Vagina (tissue), 2 donors: ENCODE results near the gene ART3. TPM values are rescaled to one million over a fixed set of nuclear protein-coding genes. Genes with fewer than 3 reads are reported as not detected.
"Not testable (repeated sequence)": the region's sequence is repeated elsewhere in the genome, so short reads cannot be mapped to it uniquely, and the experiment has no call there.

Source experiments
- DNase-seq, 2 donors: peaks; one replicate each; pipeline ENCODE4 v3.0.0-alpha.2; 2017; ENCODE audit errors: extremely low spot score in 2 of 2
- H3K27ac ChIP-seq: fragments of 200-600 bp; sonication (generic); one replicate; pipeline ENCODE4 v1.5.1; 2019
- H3K27me3 ChIP-seq: fragments of 200-600 bp; sonication (generic); one replicate; pipeline ENCODE4 v1.5.1; 2019
- H3K36me3 ChIP-seq, 2 donors: fragments of 200-600 bp; sonication (generic); one replicate each; pipeline ENCODE4 v1.5.1; 2017 to 2019
- H3K4me1 ChIP-seq: fragments of 200-600 bp; sonication (generic); one replicate; pipeline ENCODE4 v1.5.1; 2019
- H3K4me3 ChIP-seq, 2 donors: fragments of 200-600 bp; sonication (generic); 1 replicate in 1 of 2; 2 replicates in 1 of 2; pipeline ENCODE4 v1.5.1; 2016 to 2019
- H3K9me3 ChIP-seq: fragments of 200-600 bp; sonication (generic); one replicate; pipeline ENCODE4 v1.5.1; 2019
- CTCF ChIP-seq, 3 experiments: fragments of 450-650 bp in 2 of 3; fragments of 200-600 bp in 1 of 3; sonication (generic) in 1 of 3; IDR thresholded peaks; one replicate each; pipeline ENCODE4 v1.5.1; 2017 to 2019; ENCODE audit warnings: antibody characterized with exemption in 3 of 3, mild to moderate bottlenecking in 2 of 3, moderate library complexity in 2 of 3
- POLR2A ChIP-seq, 2 donors: fragments of 450-650 bp; IDR thresholded peaks; one replicate each; pipeline ENCODE4 v1.6.1; 2017; ENCODE audit warnings: antibody characterized with exemption in 2 of 2, mild to moderate bottlenecking in 2 of 2, moderate library complexity in 2 of 2
- POLR2AphosphoS5 ChIP-seq, 2 donors: sonication (generic); formaldehyde crosslinking; IDR thresholded peaks; one replicate each; pipeline ENCODE4 v1.9.0; 2017; ENCODE audit warnings: antibody characterized with exemption in 2 of 2, mild to moderate bottlenecking in 2 of 2, low read depth in 1 of 2; ENCODE audit not compliant: insufficient read depth in 1 of 2
- intact Hi-C: fragments of 100-400 bp; cut with DNase I; formaldehyde crosslinking; loops from one replicate; pipeline ENCODE4 v1.15.1; 2023
- total RNA-seq: library from RNA; depleted of rRNA; stranded (reverse); fragments of >200 nt; gene quantifications from one replicate; pipeline ENCODE4 v1.2.3, GENCODE V29; 2016

Gene ART3
- total RNA-seq, 1 donor from 2014 or later, result 0.74 TPM

DNA sequence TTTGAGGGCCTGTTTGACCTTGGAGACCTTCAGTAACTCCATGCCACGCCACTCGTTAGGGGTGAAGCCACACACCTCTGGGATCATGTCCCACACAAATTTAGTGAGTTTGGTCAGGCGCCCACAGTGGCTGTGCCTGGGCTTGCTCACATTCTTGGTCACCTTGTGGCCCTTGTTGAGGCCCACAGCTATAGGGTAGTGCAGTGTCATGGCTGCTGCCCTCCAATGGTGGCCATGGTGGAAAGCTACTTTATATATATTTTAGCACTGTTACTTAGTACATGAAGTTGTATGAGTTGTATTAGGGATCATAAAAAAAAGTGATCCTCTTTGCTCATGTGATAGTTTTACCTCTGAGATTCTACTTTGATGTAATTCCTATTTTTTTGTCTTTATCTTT, 37.7 kb upstream of the ART3 start:
- H3K27me3 ChIP-seq, result no peaks in the 10 kb centered on the region
- H3K4me1 ChIP-seq, result no peaks in the 10 kb centered on the region
- H3K27ac ChIP-seq, result no peak overlapping the region
- no peak for DNase-seq
- TF ChIP-seq CTCF (IDR thresholded peaks at IDR 0.05) (no peak), POLR2A (IDR thresholded peaks at IDR 0.05) (no peak), POLR2AphosphoS5 (IDR thresholded peaks at IDR 0.05; ENCODE audit: insufficient read depth in 1 of 2, low read depth in 1 of 2) (no peak)
- intact Hi-C loops, result no loop called here
- H3K9me3 ChIP-seq, result no peaks in the 10 kb centered on the region
- H3K36me3 ChIP-seq, result no peaks in the 10 kb centered on the region
- H3K4me3 ChIP-seq, result no peak overlapping the region

- H3K4me3 ChIP-seq, H3K27ac ChIP-seq, H3K9me3 ChIP-seq, intact Hi-C loops, H3K27me3 ChIP-seq, DNase-seq, H3K4me1 ChIP-seq, H3K36me3 ChIP-seq: not testable (repeated sequence)
These were observed 32.1 kb upstream of the ART3 start for GRCh38 chr4:76042241-76042998.

DNA sequence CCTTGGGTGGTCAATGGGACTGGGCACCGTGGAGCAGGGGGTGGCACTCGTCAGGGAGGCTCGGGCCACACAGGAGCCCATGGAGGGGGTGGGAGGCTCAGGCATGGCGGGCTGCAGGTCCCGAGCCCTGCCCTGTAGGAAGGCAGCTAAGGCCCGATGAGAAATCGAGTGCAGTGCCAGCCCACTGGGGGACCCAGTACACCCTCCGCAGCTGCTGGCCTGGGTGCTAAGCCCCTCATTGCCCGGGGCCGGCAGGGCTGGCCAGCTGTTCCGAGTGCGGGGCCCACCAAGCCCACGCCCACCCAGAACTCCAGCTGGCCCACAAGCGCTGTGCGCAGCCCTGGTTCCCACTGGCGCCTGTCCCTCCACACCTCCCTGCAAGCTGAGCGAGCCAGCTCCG, 31.2 kb upstream of the ART3 start:
- H3K9me3 ChIP-seq, intact Hi-C loops, H3K27ac ChIP-seq: not testable (repeated sequence)

GRCh38 chr4:76044686-76045085, 29.8 kb upstream of the ART3 start:
- H3K27me3 ChIP-seq, H3K4me1 ChIP-seq, DNase-seq, H3K27ac ChIP-seq, H3K36me3 ChIP-seq, H3K9me3 ChIP-seq, H3K4me3 ChIP-seq, intact Hi-C loops: not testable (repeated sequence)

More for the DNA sequence above, 31.2 kb upstream of the ART3 start:
- not testable (repeated sequence) for H3K36me3 ChIP-seq, H3K4me1 ChIP-seq, H3K4me3 ChIP-seq, H3K27me3 ChIP-seq, DNase-seq

DNA sequence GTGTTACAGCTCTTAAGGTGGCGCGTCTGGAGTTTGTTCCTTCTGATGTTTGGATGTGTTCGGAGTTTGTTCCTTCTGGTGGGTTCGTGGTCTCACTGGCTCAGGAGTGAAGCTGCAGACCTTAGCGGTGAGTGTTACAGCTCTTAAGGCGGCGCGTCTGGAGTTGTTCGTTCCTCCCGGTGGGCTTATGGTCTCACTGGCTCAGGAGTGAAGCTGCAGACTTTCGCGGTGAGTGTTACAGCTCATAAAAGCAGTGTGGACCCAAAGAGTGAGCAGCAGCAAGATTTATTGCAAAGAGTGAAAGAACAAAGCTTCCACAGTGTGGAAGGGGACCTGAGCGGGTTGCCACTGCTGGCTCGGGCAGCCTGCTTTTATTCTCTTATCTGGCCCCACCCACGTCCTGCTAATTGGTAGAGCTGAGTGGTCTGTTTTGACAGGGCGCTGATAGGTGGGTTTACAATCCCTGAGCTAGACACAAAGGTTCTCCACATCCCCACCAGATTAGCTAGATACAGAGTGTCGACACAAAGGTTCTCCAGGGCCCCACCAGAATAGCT, 24.6 kb upstream of the ART3 start:
- H3K27me3 ChIP-seq, intact Hi-C loops, H3K27ac ChIP-seq, H3K36me3 ChIP-seq, H3K4me1 ChIP-seq, H3K9me3 ChIP-seq, DNase-seq, H3K4me3 ChIP-seq: not testable (repeated sequence)

GRCh38 chr4:76050560-76051050, 23.9 kb upstream of the ART3 start:
- H3K27me3 ChIP-seq, H3K4me1 ChIP-seq, H3K27ac ChIP-seq, intact Hi-C loops, H3K9me3 ChIP-seq, DNase-seq, H3K36me3 ChIP-seq, H3K4me3 ChIP-seq: not testable (repeated sequence)

DNA sequence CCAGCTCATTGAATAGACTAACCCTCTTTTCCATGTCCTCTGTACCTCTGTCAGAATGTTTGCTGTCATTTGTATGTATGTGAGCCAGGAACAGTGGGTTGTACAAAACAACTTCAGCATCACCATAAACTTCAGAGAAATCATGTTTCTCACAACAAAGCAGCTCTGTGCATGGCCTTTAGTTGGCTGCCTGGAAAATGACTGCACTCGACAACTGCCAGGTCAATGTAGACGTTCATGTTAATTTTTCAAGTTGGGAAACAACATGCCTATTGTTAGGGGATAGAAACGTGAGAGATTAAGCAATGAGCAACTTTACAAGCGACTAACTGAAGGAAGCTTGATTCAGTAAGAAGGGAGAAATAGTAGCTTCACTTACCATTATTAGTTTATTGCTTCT, 20.8 kb upstream of the ART3 start:
- TF ChIP-seq POLR2AphosphoS5 (IDR thresholded peaks at IDR 0.05; ENCODE audit: insufficient read depth in 1 of 2, low read depth in 1 of 2) (no peak), POLR2A (IDR thresholded peaks at IDR 0.05) (no peak), CTCF (IDR thresholded peaks at IDR 0.05) (no peak)
- no peak for DNase-seq
- Histone ChIP-seq H3K27ac (no peak overlapping the region), H3K4me3 (no peak overlapping the region), H3K27me3 (no peaks in the 10 kb centered on the region), H3K4me1 (no peaks in the 10 kb centered on the region), H3K9me3 (no peaks in the 10 kb centered on the region), H3K36me3 (no peaks in the 10 kb centered on the region)
- intact Hi-C loops, result no loop called here
